Measurements from ENCODE around the gene RGS19.
A peak's percentile ranks its signal among the peaks of the same experiment; 100 is the strongest.

RGS19 gene

DNA sequence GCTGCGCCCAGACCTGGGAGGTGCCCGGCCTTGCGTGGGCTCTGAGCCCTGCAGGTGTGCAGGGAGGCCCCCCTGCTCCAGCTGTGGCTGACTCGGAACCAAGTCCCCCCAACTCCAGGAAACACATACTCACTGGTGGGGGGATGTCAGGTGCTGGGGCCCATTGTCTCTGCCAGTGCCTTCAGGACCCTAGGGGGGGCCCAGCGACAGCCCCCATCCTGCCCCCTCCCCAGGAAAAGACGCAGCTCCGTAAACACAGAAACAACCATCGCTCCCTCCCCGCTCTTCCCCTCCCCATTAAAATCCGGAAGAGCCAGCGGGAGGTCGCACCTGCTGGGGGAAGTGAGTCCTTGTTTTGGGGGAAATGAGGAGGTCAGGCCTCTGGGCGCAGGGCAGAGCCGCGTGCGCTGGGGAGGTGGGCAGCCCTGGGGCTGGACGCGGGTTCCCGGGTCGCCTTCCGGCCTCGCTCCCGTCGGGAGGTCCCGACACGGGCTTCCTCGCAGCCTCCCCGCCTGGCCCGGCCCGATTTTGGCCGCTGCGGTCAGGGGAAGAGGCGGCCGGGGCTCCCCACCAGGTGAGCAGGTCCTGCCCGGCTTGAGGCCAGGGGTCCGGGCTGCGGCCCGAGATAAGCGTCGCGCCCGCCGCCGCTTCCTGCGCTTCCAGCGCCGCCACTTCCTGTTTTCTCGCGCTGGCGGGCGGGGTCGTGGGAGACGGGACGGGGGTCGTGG lies 37.1 kb downstream of the RGS19 start:
- no peaks in the 10 kb centered on the region for H3K9me3 ChIP-seq (ENCODE audit: control insufficient read depth, low read length)
- H3K36me3 ChIP-seq (ENCODE audit: control insufficient read depth, insufficient read depth, low read length) = peaks cover 3% of the 10 kb centered on the region
- peaks cover 11% of the 10 kb centered on the region for H3K4me1 ChIP-seq (ENCODE audit: control insufficient read depth, insufficient read depth, low read length, poor library complexity, severe bottlenecking)
- 5 to 8% methylated on average over 12 to 25 of the region's 55 CpGs for WGBS, 2 experiments (ENCODE audit: insufficient coverage in 2 of 2)
- H3K27ac ChIP-seq (ENCODE audit: low read depth, low read length, severe bottlenecking) = no peak overlapping the region
- H3K4me3 ChIP-seq (ENCODE audit: extremely low read depth, insufficient read depth, low read length, poor library complexity, severe bottlenecking) = peak overlapping the region; percentile 23

DNA sequence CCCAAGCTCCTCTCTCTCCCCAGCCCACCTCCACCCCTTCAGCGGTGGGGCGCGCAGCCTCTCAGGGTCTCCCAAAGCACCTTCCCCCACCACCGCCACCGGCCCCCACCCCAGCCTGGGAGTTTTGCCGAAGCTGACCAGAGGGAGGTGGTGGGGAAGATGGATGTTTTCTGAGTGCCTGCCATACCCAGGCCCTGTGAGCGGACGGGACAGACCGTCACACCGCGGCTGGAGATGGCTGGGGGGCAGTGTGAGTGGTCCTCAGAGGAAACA lies 37.6 kb downstream of the RGS19 start:
- Histone ChIP-seq H3K9me3 (ENCODE audit: control insufficient read depth, low read length) (no peaks in the 10 kb centered on the region), H3K4me3 (ENCODE audit: extremely low read depth, insufficient read depth, low read length, poor library complexity, severe bottlenecking) (peak overlapping the region; percentile 23), H3K27ac (ENCODE audit: low read depth, low read length, severe bottlenecking) (no peak overlapping the region), H3K4me1 (ENCODE audit: control insufficient read depth, insufficient read depth, low read length, poor library complexity, severe bottlenecking) (peaks cover 11% of the 10 kb centered on the region), H3K36me3 (ENCODE audit: control insufficient read depth, insufficient read depth, low read length) (no peaks in the 10 kb centered on the region)
- WGBS, 2 experiments (ENCODE audit: insufficient coverage in 2 of 2) = 36 to 45% methylated on average over 5 of the region's 11 CpGs

DNA sequence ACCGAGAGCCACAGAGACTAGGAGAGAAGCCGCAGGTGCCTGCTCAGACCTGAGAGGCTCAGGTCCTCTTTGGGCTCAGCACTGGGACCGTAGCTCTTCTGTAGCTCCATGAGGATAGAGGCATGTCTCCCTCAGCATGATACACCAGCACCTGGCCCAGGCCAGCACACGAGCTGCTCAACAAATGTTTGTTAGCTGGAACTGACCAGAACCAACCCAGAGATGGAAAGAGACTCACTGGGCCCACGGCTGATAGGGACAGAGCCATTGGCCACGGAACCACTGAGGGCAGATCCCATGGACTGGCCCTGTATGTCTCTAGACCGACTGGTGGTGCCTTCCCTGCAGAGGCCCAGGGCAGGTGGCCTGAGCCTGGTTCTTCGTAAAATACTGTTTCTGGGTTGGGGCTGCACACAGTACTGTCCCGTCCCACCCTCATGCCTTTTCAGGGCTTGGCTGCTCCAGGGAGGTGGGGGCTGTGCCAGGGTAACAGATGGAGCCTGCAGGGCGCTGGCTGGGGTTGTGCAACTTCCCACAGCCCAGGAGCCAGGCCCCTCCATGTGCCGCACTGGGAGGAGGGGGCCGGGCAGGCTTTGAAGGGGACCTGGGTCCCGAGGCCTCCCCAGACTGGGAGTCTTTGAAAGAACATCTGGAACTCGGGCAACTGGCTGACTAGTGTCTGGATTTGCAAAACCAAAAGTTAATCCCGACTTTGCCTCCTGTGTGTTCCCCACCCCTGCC lies 38.1 kb downstream of the RGS19 start:
- no peak overlapping the region for H3K27ac ChIP-seq (ENCODE audit: low read depth, low read length, severe bottlenecking)
- H3K9me3 ChIP-seq (ENCODE audit: control insufficient read depth, low read length) = no peaks in the 10 kb centered on the region
- no peaks in the 10 kb centered on the region for H3K36me3 ChIP-seq (ENCODE audit: control insufficient read depth, insufficient read depth, low read length)
- peaks cover 14% of the 10 kb centered on the region for H3K4me1 ChIP-seq (ENCODE audit: control insufficient read depth, insufficient read depth, low read length, poor library complexity, severe bottlenecking)
- 76 to 85% methylated on average over 13 to 14 of the region's 15 CpGs for WGBS, 2 experiments (ENCODE audit: insufficient coverage in 2 of 2)
- H3K4me3 ChIP-seq (ENCODE audit: extremely low read depth, insufficient read depth, low read length, poor library complexity, severe bottlenecking) = no peak overlapping the region

DNA sequence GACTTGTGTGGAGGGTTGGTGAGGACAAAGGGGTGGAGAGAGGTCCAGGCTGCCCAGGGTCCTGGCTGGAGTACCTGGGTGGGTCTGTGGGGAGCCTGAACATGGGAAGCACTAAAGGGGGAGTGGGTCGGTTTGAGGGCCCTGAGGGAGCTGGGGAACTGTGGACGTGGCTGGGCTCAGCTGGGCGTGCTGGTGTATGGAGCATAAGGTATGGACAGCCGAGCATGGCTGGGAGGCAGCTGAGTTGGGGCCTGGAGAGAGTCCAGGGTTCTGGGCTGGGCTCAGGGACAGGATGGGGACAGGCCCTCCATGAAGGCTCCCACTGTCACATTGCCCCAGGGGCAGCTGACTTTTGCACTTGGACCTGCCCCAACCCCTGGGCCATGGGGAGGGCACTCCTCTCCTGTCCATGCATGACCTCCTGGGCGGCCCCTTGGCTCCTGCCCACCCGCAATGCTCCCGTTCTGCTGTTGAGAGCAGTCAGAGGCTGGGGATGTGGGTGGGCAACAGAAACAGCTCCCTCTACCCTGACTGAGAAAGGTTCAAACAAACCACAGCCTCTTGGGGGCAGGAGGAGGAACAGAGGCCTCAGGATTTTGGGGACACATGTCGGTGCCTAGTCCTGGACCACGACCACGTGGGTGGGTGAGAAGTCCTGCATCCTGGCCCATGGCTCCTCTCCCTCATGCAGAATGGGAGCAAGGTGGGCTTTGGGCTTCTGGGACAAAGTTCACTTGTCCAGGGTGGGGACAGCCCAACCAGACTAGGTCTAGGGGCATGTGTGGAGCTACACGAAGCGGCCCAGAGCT lies 38.9 kb downstream of the RGS19 start:
- no peak overlapping the region for H3K4me3 ChIP-seq (ENCODE audit: extremely low read depth, insufficient read depth, low read length, poor library complexity, severe bottlenecking)
- H3K9me3 ChIP-seq (ENCODE audit: control insufficient read depth, low read length) = no peaks in the 10 kb centered on the region
- WGBS, 2 experiments (ENCODE audit: insufficient coverage in 2 of 2) = 86 to 91% methylated on average over 8 to 12 of the region's 12 CpGs
- H3K27ac ChIP-seq (ENCODE audit: low read depth, low read length, severe bottlenecking) = no peak overlapping the region
- peaks cover 14% of the 10 kb centered on the region for H3K4me1 ChIP-seq (ENCODE audit: control insufficient read depth, insufficient read depth, low read length, poor library complexity, severe bottlenecking)
- H3K36me3 ChIP-seq (ENCODE audit: control insufficient read depth, insufficient read depth, low read length) = no peaks in the 10 kb centered on the region

DNA sequence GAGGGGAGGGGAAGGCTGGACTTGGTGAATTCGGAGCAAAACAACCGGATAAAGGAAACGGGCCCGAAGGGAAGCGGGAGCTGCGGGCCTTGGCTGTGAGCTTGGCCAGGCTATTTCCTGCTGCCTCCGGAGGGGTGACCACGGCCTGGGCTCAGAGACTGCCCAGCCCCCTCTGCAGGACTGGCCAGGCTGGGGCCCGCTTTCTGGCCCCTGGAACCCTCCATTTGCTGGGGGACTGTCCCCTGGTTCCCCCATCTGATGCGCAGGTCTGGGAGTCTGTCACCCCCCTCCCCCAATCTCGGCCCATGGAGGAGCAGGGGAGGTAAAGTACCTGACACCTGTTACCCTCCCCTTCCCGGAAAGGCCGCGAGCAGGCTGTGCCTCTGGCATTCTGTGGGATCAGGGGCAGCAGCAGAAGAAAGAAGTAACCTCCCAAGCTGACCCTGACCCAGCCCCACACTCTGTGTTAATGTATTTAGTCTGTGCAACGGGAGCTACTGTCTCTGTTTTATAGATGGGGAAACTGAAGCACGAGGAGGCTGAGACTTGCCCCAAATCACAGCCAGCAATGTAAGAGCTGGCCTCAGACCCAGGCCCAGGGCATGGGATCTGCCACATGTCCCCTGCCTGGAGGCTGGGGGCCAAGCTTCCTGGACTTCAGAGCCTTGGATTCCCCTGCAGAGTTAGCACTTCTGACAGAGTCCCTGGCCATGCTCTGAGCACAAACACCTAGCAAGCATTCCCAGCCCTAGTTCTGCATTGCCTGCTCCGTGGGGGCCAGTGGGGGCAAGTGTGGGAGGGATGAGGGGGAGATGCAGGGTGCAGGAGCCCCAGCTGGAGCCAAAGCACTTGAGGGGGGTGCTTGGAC lies 39.8 kb downstream of the RGS19 start:
- H3K36me3 ChIP-seq (ENCODE audit: control insufficient read depth, insufficient read depth, low read length) = peaks cover 4% of the 10 kb centered on the region
- WGBS, 2 experiments (ENCODE audit: insufficient coverage in 2 of 2) = 11 to 16% methylated on average over 11 to 12 of the region's 17 CpGs
- no peak overlapping the region for H3K27ac ChIP-seq (ENCODE audit: low read depth, low read length, severe bottlenecking)
- peaks cover 6% of the 10 kb centered on the region for H3K4me1 ChIP-seq (ENCODE audit: control insufficient read depth, insufficient read depth, low read length, poor library complexity, severe bottlenecking)
- H3K9me3 ChIP-seq (ENCODE audit: control insufficient read depth, low read length) = no peaks in the 10 kb centered on the region
- peak overlapping the region; percentile 45 for H3K4me3 ChIP-seq (ENCODE audit: extremely low read depth, insufficient read depth, low read length, poor library complexity, severe bottlenecking)

DNA sequence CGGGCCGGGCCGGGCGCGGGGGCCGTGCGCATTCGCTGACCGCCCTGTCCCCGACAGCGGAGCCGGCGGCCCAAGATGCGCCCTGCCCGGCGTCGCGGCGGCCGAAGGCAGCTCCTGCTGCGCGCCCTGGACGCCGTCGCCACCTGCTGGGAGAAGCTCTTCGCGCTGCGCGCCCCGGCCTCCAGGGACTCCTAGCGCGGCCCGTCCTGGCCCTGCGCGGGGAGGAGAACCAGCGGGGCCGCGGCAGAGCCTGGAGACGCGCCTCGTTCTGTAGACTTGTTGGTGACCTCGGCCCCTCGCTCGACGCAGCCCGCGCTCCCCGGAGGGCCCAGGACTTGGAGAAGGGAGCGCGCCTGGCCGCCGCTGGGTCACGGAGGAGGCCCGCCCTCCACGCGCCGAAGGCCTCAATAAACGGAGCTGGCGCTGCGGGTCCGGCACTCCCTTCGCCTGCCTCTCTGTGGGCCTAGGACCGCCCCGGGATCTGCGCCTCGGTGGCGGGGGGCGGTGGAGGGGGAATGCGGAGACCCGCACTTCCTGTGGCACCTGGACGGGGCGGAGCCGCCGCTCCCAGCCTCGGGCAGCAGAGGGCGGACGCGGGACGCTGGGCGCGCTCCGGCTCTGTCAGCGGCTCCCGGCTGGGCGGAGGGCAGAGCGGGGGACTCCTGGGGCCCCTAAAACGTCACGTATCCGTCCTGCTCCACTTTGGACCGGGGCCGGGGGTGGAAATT lies 40.6 kb downstream of the RGS19 start:
- WGBS, 2 experiments (ENCODE audit: insufficient coverage in 2 of 2) = 1% methylated on average over 63 to 82 of the region's 91 CpGs
- Histone ChIP-seq H3K27ac (ENCODE audit: low read depth, low read length, severe bottlenecking) (no peak overlapping the region), H3K4me1 (ENCODE audit: control insufficient read depth, insufficient read depth, low read length, poor library complexity, severe bottlenecking) (peaks cover 6% of the 10 kb centered on the region), H3K4me3 (ENCODE audit: extremely low read depth, insufficient read depth, low read length, poor library complexity, severe bottlenecking) (peak overlapping the region; percentile 45), H3K9me3 (ENCODE audit: control insufficient read depth, low read length) (no peaks in the 10 kb centered on the region), H3K36me3 (ENCODE audit: control insufficient read depth, insufficient read depth, low read length) (peaks cover 11% of the 10 kb centered on the region)

DNA sequence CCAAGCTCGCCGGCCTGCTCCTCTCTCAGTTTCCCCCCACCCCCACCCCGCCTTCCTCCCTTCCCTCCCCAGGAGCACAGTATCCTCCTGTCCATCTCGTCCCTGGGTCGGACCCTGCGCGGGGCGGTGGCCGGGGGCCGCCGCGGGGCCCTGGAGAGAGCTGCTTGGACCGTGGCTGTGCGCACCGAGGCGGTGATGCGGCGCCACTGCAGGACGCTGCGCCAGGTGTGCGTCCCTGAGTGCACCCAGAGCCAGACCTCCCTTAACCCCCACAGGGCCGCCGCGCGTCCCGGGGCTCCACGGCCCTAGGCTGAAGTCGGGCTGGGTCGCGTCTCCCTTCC lies 41.1 kb downstream of the RGS19 start:
- WGBS, 2 experiments (ENCODE audit: insufficient coverage in 2 of 2) = 0 to 3% methylated on average over 2 to 16 of the region's 30 CpGs
- peak overlapping the region; percentile 45 for H3K4me3 ChIP-seq (ENCODE audit: extremely low read depth, insufficient read depth, low read length, poor library complexity, severe bottlenecking)
- peaks cover 11% of the 10 kb centered on the region for H3K36me3 ChIP-seq (ENCODE audit: control insufficient read depth, insufficient read depth, low read length)
- no peak overlapping the region for H3K27ac ChIP-seq (ENCODE audit: low read depth, low read length, severe bottlenecking)
- no peaks in the 10 kb centered on the region for H3K9me3 ChIP-seq (ENCODE audit: control insufficient read depth, low read length)
- H3K4me1 ChIP-seq (ENCODE audit: control insufficient read depth, insufficient read depth, low read length, poor library complexity, severe bottlenecking) = peaks cover 6% of the 10 kb centered on the region

DNA sequence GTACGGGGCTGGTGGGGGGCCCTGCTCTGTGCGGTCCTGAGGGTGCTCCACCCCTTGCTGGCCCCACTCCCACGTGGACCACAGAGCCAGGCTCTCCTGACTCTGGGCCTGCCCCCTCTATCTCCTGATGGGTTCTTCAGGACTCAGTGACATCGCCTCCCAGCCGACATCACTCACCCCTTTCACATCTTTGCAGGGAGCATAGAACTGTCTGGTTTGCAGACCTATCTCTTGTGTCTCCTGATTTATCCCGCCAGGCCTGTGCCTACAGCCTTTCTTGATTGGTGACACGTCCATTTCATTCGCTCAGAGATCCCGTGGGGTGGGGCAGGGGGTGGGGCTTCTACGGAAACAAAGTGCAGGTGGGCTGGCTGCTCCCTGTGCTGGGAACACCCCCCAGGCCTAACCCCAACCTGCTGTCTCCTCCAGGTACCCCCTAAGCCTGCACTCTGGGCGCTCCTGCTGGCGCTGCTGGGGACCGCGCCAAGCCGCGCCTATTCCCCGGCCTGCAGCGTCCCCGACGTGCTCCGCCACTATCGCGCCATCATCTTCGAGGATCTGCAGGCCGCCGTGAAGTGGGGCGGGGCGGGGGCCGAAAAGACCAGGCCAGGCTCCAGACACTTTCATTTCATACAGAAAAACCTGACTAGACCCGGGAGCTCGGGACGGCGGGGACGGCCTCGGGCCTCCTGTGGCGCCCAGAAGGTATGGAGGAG lies 41.7 kb downstream of the RGS19 start:
- Histone ChIP-seq H3K9me3 (ENCODE audit: control insufficient read depth, low read length) (no peaks in the 10 kb centered on the region), H3K27ac (ENCODE audit: low read depth, low read length, severe bottlenecking) (no peak overlapping the region), H3K4me3 (ENCODE audit: extremely low read depth, insufficient read depth, low read length, poor library complexity, severe bottlenecking) (peak overlapping the region; percentile 45), H3K4me1 (ENCODE audit: control insufficient read depth, insufficient read depth, low read length, poor library complexity, severe bottlenecking) (peaks cover 6% of the 10 kb centered on the region), H3K36me3 (ENCODE audit: control insufficient read depth, insufficient read depth, low read length) (peaks cover 15% of the 10 kb centered on the region)
- WGBS, 2 experiments (ENCODE audit: insufficient coverage in 2 of 2) = 23 to 31% methylated on average over 25 to 31 of the region's 36 CpGs

DNA sequence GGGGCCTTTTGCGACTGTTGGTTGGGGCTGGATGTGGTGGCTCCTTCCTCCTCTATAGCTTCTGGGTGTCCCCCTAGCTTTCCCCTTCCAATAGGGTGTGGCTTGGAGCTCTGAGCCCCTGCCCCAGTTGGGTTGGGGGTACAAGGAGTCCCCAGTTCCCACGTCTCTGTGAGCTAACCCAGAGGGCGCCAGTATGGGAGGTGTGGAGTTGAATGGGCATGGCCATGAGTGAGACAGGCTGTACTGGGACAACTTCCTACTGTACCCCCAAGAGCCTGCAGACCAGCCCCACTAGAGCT lies 42.2 kb downstream of the RGS19 start:
- H3K27ac ChIP-seq (ENCODE audit: low read depth, low read length, severe bottlenecking) = no peak overlapping the region
- peaks cover 6% of the 10 kb centered on the region for H3K4me1 ChIP-seq (ENCODE audit: control insufficient read depth, insufficient read depth, low read length, poor library complexity, severe bottlenecking)
- H3K4me3 ChIP-seq (ENCODE audit: extremely low read depth, insufficient read depth, low read length, poor library complexity, severe bottlenecking) = no peak overlapping the region
- H3K36me3 ChIP-seq (ENCODE audit: control insufficient read depth, insufficient read depth, low read length) = peaks cover 19% of the 10 kb centered on the region
- no peaks in the 10 kb centered on the region for H3K9me3 ChIP-seq (ENCODE audit: control insufficient read depth, low read length)
- WGBS, 2 experiments (ENCODE audit: insufficient coverage in 2 of 2) = 67% methylated on average over 1 of the region's 3 CpGs; no CpG with 5 or more reads in 1 of the 2 experiments

Measured in mesodermal cell (in vitro differentiated cells).